Effector memory CD4-positive, alpha-beta T cell (primary cell): ENCODE data around the gene GPR171.
"Not testable (repeated sequence)": the region's sequence is repeated elsewhere in the genome, so short reads cannot be mapped to it uniquely, and the experiment has no call there.

Experiments
- DNase-seq, 3 donors: peaks; one replicate each; pipeline ENCODE4 v3.0.0-alpha.2; 2020
- H3K27ac ChIP-seq: 2 replicates; pipeline ENCODE4 v1.7.0; 2013; ENCODE audit warnings: mild to moderate bottlenecking, low read length, moderate library complexity; ENCODE audit not compliant: insufficient read depth, poor library complexity, severe bottlenecking
- H3K27me3 ChIP-seq: replicated peaks from 2 replicates; pipeline ENCODE4 v1.7.0; 2013; ENCODE audit warnings: mild to moderate bottlenecking, low read length; ENCODE audit not compliant: insufficient read depth, control insufficient read depth, poor library complexity, severe bottlenecking
- H3K36me3 ChIP-seq: 2 replicates; pipeline ENCODE4 v1.7.0; 2013; ENCODE audit warnings: mild to moderate bottlenecking, low read length, moderate library complexity; ENCODE audit not compliant: control insufficient read depth, insufficient read depth
- H3K4me1 ChIP-seq: 2 replicates; pipeline ENCODE4 v1.7.0; 2013; ENCODE audit warnings: low read length, mild to moderate bottlenecking; ENCODE audit not compliant: control insufficient read depth, insufficient read depth, poor library complexity, severe bottlenecking
- H3K4me3 ChIP-seq: 2 replicates; pipeline ENCODE4 v1.7.0; 2013; ENCODE audit warnings: low read length, low read depth, mild to moderate bottlenecking; ENCODE audit not compliant: insufficient read depth, poor library complexity, severe bottlenecking
- H3K9me3 ChIP-seq: 2 replicates; pipeline ENCODE4 v1.7.0; 2013; ENCODE audit warnings: mild to moderate bottlenecking, low read length, moderate library complexity; ENCODE audit not compliant: control insufficient read depth
- total RNA-seq, 3 donors: gene quantifications; one replicate each; lab custom pipeline; 2026; lab: John Stamatoyannopoulos, UW

The GPR171 gene
- total RNA-seq: 25.0 to 34.1 (median 29.1) reads per million in 3 donors

- DNase-seq: peak; percentile 43 to 63 (median 49)
- peaks cover 10% of the 10 kb centered on the region for H3K36me3 ChIP-seq
- H3K9me3 ChIP-seq: no peaks in the 10 kb centered on the region
- H3K27ac ChIP-seq: peak within 1 kb of the TSS; percentile 72
- H3K27me3 ChIP-seq: no peaks in the 10 kb centered on the region
- peak within 1 kb of the TSS; percentile 53 for H3K4me3 ChIP-seq
- peaks cover 35% of the 10 kb centered on the region for H3K4me1 ChIP-seq
Measured at GRCh38 chr3:151203051-151203420, at the start of gene GPR171. Gene GPR171, minus strand, starts transcription at chr3:151203216. Its CDS starts 3,830 bp downstream, at chr3:151199386.

- no peaks in the 10 kb centered on the region for H3K27me3 ChIP-seq
- H3K27ac ChIP-seq: no peak overlapping the region
- H3K9me3 ChIP-seq: no peaks in the 10 kb centered on the region
- no peak for DNase-seq
- H3K4me1 ChIP-seq: no peaks in the 10 kb centered on the region
- H3K36me3 ChIP-seq: no peaks in the 10 kb centered on the region
- no peak overlapping the region for H3K4me3 ChIP-seq
Measured at GRCh38 chr3:151248772-151249337, 45.8 kb upstream of the GPR171 start.

- not testable (repeated sequence) for H3K4me1 ChIP-seq, H3K27me3 ChIP-seq, H3K27ac ChIP-seq, DNase-seq, H3K36me3 ChIP-seq, H3K4me3 ChIP-seq, H3K9me3 ChIP-seq
Measured at GRCh38 chr3:151242006-151242405, 39.0 kb upstream of the GPR171 start.

GRCh38 chr3:151236736-151237135 is 33.7 kb upstream of the GPR171 start:
- H3K27ac ChIP-seq: no peak overlapping the region
- no peak for DNase-seq
- H3K4me3 ChIP-seq: no peak overlapping the region
- H3K4me1 ChIP-seq: no peaks in the 10 kb centered on the region
- no peaks in the 10 kb centered on the region for H3K36me3 ChIP-seq
- H3K9me3 ChIP-seq: no peaks in the 10 kb centered on the region
- H3K27me3 ChIP-seq: no peaks in the 10 kb centered on the region

GRCh38 chr3:151236316-151236715 is 33.3 kb upstream of the GPR171 start:
- H3K4me3 ChIP-seq: no peak overlapping the region
- DNase-seq: no peak
- H3K9me3 ChIP-seq: no peaks in the 10 kb centered on the region
- H3K27ac ChIP-seq: no peak overlapping the region
- no peaks in the 10 kb centered on the region for H3K27me3 ChIP-seq
- no peaks in the 10 kb centered on the region for H3K36me3 ChIP-seq
- H3K4me1 ChIP-seq: no peaks in the 10 kb centered on the region

- H3K4me1 ChIP-seq: no peaks in the 10 kb centered on the region
- H3K36me3 ChIP-seq: no peaks in the 10 kb centered on the region
- no peak for DNase-seq
- H3K4me3 ChIP-seq: no peak overlapping the region
- H3K27me3 ChIP-seq: no peaks in the 10 kb centered on the region
- H3K9me3 ChIP-seq: no peaks in the 10 kb centered on the region
- no peak overlapping the region for H3K27ac ChIP-seq
Measured at GRCh38 chr3:151234825-151235224, 31.8 kb upstream of the GPR171 start.

GRCh38 chr3:151232991-151233390 is 30.0 kb upstream of the GPR171 start:
- DNase-seq: no peak
- H3K4me3 ChIP-seq: no peak overlapping the region
- no peak overlapping the region for H3K27ac ChIP-seq
- H3K4me1 ChIP-seq: no peaks in the 10 kb centered on the region
- no peaks in the 10 kb centered on the region for H3K36me3 ChIP-seq
- no peaks in the 10 kb centered on the region for H3K27me3 ChIP-seq
- H3K9me3 ChIP-seq: no peaks in the 10 kb centered on the region

- not testable (repeated sequence) for H3K4me1 ChIP-seq, H3K9me3 ChIP-seq, H3K36me3 ChIP-seq, H3K27me3 ChIP-seq, DNase-seq, H3K4me3 ChIP-seq, H3K27ac ChIP-seq
Measured at GRCh38 chr3:151232403-151232802, 29.4 kb upstream of the GPR171 start.

- Histone ChIP-seq H3K9me3 (no peaks in the 10 kb centered on the region), H3K4me1 (no peaks in the 10 kb centered on the region), H3K27me3 (no peaks in the 10 kb centered on the region), H3K4me3 (no peak overlapping the region), H3K36me3 (no peaks in the 10 kb centered on the region), H3K27ac (no peak overlapping the region)
- DNase-seq: no peak
Measured at GRCh38 chr3:151230646-151231045, 27.6 kb upstream of the GPR171 start.

- Histone ChIP-seq H3K9me3 (no peaks in the 10 kb centered on the region), H3K27ac (no peak overlapping the region), H3K27me3 (no peaks in the 10 kb centered on the region), H3K4me3 (no peak overlapping the region), H3K4me1 (no peaks in the 10 kb centered on the region), H3K36me3 (no peaks in the 10 kb centered on the region)
- DNase-seq: no peak
Measured at GRCh38 chr3:151228666-151229040, 25.6 kb upstream of the GPR171 start.
